Esophagus muscularis mucosa (tissue), 4 donors: Measurements from ENCODE around the gene CACNA1G. TPM values are rescaled to one million over a fixed set of nuclear protein-coding genes. Genes with fewer than 3 reads are reported as not detected.

ENCODE experiments used
- DNase-seq: peaks from one replicate; pipeline ENCODE4 v3.0.0-alpha.2; 2017; ENCODE audit errors: extremely low spot score
- H3K27ac ChIP-seq, 4 donors: fragments of 200-600 bp; sonication (generic); replicated peaks in 1 of 4; 1 replicate in 3 of 4; 2 replicates in 1 of 4; pipeline ENCODE4 v1.5.1; 2016 to 2019; ENCODE audit warnings: mild to moderate bottlenecking in 1 of 4
- H3K27me3 ChIP-seq, 4 donors: fragments of 200-600 bp; sonication (generic); one replicate each; pipeline versions ENCODE4 v1.5.1 to v1.6.0; 2016 to 2019
- H3K36me3 ChIP-seq, 4 donors: fragments of 200-600 bp; sonication (generic); one replicate each; pipeline ENCODE4 v1.5.1; 2016 to 2019
- H3K4me1 ChIP-seq, 4 donors: fragments of 200-600 bp; sonication (generic); one replicate each; pipeline ENCODE4 v1.5.1; 2016 to 2019
- H3K4me3 ChIP-seq, 4 donors: fragments of 200-600 bp; sonication (generic); 1 replicate in 2 of 4; 2 replicates in 2 of 4; pipeline ENCODE4 v1.5.1; 2016 to 2019; ENCODE audit warnings: mild to moderate bottlenecking in 4 of 4, moderate library complexity in 1 of 4
- H3K9me3 ChIP-seq, 4 donors: fragments of 200-600 bp; sonication (generic); 1 replicate in 3 of 4; 2 replicates in 1 of 4; pipeline ENCODE4 v1.5.1; 2016 to 2019
- CTCF ChIP-seq, 3 experiments: fragments of 200-600 bp in 2 of 3; fragments of 450-650 bp in 1 of 3; sonication (generic) in 2 of 3; IDR thresholded peaks; one replicate each; pipeline ENCODE4 v1.5.1; 2017 to 2019; ENCODE audit warnings: antibody characterized with exemption in 3 of 3, mild to moderate bottlenecking in 2 of 3, moderate library complexity in 1 of 3
- EP300 ChIP-seq: sonication (generic); formaldehyde crosslinking; IDR thresholded peaks from one replicate; pipeline ENCODE4 v1.6.1; 2017; ENCODE audit warnings: antibody characterized with exemption
- POLR2A ChIP-seq: fragments of 450-650 bp; IDR thresholded peaks from one replicate; pipeline ENCODE4 v1.6.1; 2017; ENCODE audit warnings: antibody characterized with exemption, moderate library complexity, mild to moderate bottlenecking, low read depth
- POLR2AphosphoS5 ChIP-seq, 2 donors: sonication (generic); formaldehyde crosslinking; IDR thresholded peaks; one replicate each; pipeline ENCODE4 v1.6.1; 2017; ENCODE audit warnings: antibody characterized with exemption in 2 of 2
- WGBS: methylation state at CpG from one replicate; pipeline ENCODE4 v1.1.5; 2018; 5-methylcytosine and 5-hydroxymethylcytosine counted together
- intact Hi-C: fragments of 100-400 bp; cut with DNase I; formaldehyde crosslinking; loops from one replicate; pipeline ENCODE4 v1.15.1; 2023
- total RNA-seq, 4 donors: library from RNA; depleted of rRNA; stranded (reverse); fragments of >200 nt; gene quantifications; one replicate each; pipeline versions ENCODE4 v1.1.0 to v1.2.1, GENCODE V29; 2016

CACNA1G gene
- total RNA-seq, 4 donors from 2014 or later, result 0.39 to 0.63 (median 0.50) TPM; not detected in 1

- Histone ChIP-seq H3K4me1 (peaks cover 24 to 54% (median 49%) of the 10 kb centered on the region in 4 donors), H3K27me3 (peaks cover 5 to 52% (median 19%) of the 10 kb centered on the region in 4 donors)
Observed at GRCh38 chr17:50636804-50637195, 76.3 kb downstream of the CACNA1G start.

DNA sequence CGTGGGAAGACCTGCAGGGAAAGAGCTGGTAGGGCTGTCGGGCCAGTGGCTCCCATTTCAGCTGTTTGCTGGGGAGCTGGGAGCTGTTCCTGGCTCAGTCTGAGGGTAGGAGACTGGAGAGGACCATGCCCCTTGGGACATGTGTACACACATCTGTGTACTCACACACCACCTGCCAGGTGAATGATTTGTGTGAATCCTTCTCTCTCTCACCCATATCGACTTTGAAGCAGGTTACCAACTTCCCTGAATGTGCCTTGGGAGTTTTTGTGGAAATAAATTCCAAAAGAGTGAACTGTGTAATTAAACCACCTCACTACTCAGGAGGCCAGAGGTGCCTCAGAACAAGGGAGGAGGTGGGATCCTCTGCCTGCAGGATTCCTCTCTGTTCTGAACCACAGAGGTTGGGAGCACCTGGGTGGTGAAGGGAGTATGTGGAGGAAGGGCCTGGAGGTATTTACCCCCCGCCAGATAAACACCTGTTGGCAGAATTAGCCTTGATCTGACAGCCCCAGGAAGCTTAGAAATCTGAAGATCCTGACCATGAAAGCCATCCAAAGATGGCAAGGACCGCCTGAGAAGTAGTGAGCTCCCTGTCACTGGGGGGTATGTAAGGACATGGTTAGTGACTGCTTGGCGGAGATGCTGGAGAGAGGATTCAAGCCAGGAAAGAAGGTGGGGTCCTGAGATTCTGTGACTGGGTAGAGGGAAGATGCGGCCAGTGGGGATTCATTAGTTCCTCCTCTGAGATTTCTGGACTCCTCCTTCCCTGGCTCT, 77.5 kb downstream of the CACNA1G start:
- intact Hi-C loops, result no loop called here
- 92% methylated on average over 7 of the region's 7 CpGs for WGBS
- no peaks in the 10 kb centered on the region for H3K9me3 ChIP-seq
- no peak for DNase-seq
- peaks cover 24 to 54% (median 50%) of the 10 kb centered on the region in 4 donors for H3K4me1 ChIP-seq
- no peaks in the 10 kb centered on the region for H3K36me3 ChIP-seq
- H3K27me3 ChIP-seq, result peaks cover 5 to 48% (median 17%) of the 10 kb centered on the region in 4 donors
- H3K27ac ChIP-seq, result no peak overlapping the region
- H3K4me3 ChIP-seq, result no peak overlapping the region
- TF ChIP-seq POLR2AphosphoS5 (IDR thresholded peaks at IDR 0.05), result no peak
- no peak for TF ChIP-seq CTCF (IDR thresholded peaks at IDR 0.05)
- TF ChIP-seq EP300, result no peak
- TF ChIP-seq POLR2A, result no peak

More at GRCh38 chr17:50636804-50637195, 76.3 kb downstream of the CACNA1G start:
- TF ChIP-seq CTCF (IDR thresholded peaks at IDR 0.05), result no peak
- TF ChIP-seq POLR2AphosphoS5 (IDR thresholded peaks at IDR 0.05), result no peak
- no peak for TF ChIP-seq EP300
- no peak for TF ChIP-seq POLR2A
- no peak for DNase-seq
- H3K36me3 ChIP-seq, result no peaks in the 10 kb centered on the region
- intact Hi-C loops, result no loop called here
- no peak overlapping the region for H3K4me3 ChIP-seq
- no peak overlapping the region for H3K27ac ChIP-seq
- 99% methylated on average over 7 of the region's 7 CpGs for WGBS
- H3K9me3 ChIP-seq, result no peaks in the 10 kb centered on the region

DNA sequence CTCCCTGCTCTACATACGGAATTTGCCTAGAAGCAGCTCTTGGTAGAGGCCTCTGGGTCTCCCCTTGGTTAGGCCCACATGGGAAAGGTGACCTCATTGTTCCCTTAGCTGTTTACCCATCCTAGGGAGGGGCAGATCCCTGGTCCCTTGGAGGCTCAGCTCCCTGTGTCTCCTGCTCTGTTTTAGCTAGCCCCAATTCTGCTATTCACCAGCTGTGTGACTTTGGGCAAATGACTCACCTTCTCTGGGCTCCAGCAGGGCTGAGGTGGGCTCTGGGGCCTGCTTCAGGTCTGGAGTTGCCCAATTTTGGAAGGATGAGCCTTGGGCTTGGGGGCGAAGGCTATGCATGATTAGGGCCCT, 78.1 kb downstream of the CACNA1G start:
- WGBS, result 50% methylated on average over 1 of the region's 2 CpGs

DNA sequence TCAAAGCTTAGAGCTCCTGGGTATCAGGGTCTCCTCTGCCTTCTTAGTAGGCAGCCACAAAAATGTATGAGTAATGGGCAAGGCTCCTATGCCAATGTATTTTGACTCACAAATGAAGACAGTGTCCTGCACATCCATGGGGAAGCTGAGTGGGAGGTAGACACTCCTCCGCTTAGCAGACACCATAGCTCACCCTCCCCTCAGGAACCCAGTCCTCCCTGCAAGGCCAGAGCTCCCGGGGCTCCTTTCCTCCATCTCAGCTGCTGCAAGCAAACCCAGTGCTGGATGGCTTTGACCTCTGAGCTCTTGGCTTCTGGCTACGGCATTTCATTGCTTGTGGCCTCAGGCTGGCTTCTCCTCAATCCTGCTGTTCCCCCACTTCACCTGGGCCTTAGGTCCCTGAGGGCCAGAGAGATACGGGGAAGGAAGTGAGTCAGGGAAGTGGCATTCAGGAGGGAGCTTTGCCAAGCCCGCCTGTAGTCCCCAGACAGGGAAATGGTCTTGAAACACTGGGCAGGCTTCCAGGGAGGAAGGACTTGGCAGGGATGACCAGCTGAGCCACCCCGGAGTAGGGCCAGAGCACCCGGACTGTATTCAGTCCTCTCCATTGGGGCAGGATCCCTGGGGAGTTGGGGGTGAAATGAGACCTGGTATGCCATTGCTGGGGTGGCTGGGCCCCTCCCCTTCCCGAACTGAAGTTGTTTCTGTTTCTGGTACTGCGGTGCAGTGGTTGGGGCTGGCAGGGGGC, 78.6 kb downstream of the CACNA1G start:
- no peak for DNase-seq
- no peaks in the 10 kb centered on the region for H3K36me3 ChIP-seq
- TF ChIP-seq POLR2AphosphoS5 (IDR thresholded peaks at IDR 0.05) (peak; percentile 63 to 71), EP300 (no peak)
- H3K9me3 ChIP-seq, result no peaks in the 10 kb centered on the region
- H3K27me3 ChIP-seq, result peaks cover 5 to 38% (median 16%) of the 10 kb centered on the region in 4 donors
- peaks cover 24 to 53% (median 49%) of the 10 kb centered on the region in 4 donors for H3K4me1 ChIP-seq
- H3K4me3 ChIP-seq, result no peak overlapping the region
- intact Hi-C loops, result no loop called here
- peak overlapping the region in 1 of 4 donors; percentile 39 for H3K27ac ChIP-seq
- WGBS, result 22% methylated on average over 9 of the region's 9 CpGs

More for the DNA sequence above, 78.1 kb downstream of the CACNA1G start:
- intact Hi-C loops, result no loop called here
- Histone ChIP-seq H3K4me3 (no peak overlapping the region), H3K27ac (no peak overlapping the region), H3K36me3 (no peaks in the 10 kb centered on the region), H3K4me1 (peaks cover 24 to 54% (median 50%) of the 10 kb centered on the region in 4 donors), H3K9me3 (no peaks in the 10 kb centered on the region), H3K27me3 (peaks cover 5 to 43% (median 17%) of the 10 kb centered on the region in 4 donors)
- TF ChIP-seq CTCF (IDR thresholded peaks at IDR 0.05), result no peak
- TF ChIP-seq EP300, result no peak
- TF ChIP-seq POLR2A, result no peak
- no peak for TF ChIP-seq POLR2AphosphoS5 (IDR thresholded peaks at IDR 0.05)
- no peak for DNase-seq
